GM12801 (cell line): ENCODE results near the gene CHRNB4.

ENCODE experiments used
- CTCF ChIP-seq: IDR thresholded peaks from one replicate; pipeline ENCODE4 v1.5.1; 2011; ENCODE audit warnings: control low read depth; ENCODE audit not compliant: insufficient read length; ENCODE audit errors: extremely low read depth

CHRNB4 gene

DNA sequence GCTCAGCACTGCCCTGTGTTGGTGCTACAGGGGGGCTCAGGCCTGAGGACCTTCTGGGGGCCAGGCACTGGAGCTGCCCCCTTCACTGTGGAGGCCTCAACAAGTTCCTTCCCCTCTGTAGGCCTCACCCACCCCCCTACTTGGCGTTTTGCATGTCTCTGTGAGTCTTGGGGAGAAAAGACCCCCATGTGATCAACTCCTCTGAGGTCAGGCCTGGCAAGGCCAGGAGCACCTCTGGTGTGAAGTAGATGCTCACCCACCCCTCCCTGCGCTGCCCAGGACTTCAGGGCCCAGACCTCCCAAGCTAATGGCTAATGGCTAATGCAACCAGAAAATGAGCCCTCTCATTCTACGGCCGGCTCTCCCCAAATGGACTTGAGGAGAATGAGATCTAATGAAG is 34.2 kb upstream of the CHRNB4 start:
- no peak for TF ChIP-seq CTCF

GRCh38 chr15:78673917-78674444 is 33.0 kb upstream of the CHRNB4 start:
- TF ChIP-seq CTCF, result no peak

DNA sequence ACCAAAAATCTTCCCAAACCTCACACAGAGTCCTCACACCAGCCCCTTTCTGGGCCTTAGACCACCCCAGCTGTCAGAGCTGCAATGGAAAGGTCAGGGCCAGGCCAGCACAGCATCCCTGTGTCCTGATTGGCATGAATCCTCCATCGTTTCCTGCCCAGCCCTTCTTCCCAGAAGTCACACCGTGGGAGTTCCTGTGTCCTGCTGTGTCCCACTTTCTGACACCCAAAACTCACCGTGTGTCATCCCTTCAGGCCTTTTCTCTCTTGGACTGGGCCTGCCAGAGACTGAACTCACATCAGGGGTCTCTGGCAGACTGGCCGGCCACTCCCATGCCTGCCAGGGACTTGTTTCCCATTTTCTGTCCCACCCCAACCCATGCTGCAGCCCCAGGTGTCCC is 32.5 kb upstream of the CHRNB4 start:
- TF ChIP-seq CTCF, result no peak

GRCh38 chr15:78672285-78673014 is 31.4 kb upstream of the CHRNB4 start:
- TF ChIP-seq CTCF, result no peak

DNA sequence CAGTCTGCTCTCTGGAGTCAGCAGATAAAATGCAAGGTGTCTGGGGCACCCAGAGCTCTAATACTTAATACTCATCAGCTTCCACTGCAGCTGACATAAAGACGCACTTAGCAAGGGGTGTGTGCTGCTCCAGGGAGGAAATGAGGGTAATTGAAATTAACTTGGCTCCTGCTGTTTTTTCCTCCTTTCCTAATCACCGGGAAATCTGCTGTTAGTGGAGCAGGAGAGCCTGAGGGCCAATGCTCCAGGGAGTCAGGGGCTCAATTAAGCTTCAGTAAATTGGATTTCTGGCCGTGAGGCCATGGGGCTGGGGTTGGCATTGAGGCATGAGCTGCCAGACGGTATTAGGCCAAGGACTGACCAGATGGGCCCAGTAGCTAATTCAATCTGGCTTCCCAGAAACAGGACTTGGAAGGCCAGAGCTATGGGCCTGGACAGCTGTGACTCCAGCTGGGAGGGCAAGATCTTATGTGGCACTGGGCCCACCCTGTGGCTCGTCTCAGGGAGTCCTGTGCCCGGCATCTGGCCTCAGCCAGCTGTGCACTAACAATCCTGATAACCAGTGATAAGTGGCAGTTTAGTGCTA is 30.7 kb upstream of the CHRNB4 start:
- no peak for TF ChIP-seq CTCF

DNA sequence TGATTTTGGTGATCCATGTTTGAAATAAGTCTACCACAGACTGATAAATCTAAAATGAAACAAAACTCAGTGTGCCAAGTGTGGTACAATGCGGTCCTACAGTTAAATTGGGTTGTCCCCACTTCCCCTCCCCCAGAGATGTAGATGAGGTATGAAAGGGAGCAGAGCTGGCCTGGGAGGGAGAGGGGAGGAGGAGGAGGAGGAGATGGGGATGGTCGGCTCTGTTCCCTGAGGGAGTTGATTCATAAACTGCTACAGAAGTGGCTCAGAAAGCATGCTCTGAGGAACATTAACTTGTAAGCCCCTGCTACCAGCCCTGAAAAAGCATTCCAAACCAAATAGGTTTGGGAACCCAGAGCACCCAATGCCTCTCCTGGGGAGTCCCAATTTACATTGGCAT is 28.0 kb upstream of the CHRNB4 start:
- no peak for TF ChIP-seq CTCF

GRCh38 chr15:78667578-78668236 is 26.7 kb upstream of the CHRNB4 start:
- TF ChIP-seq CTCF, result no peak
